K562 (cell line): Measurements from ENCODE around the gene DEFB131A. TPM values are rescaled to one million over a fixed set of nuclear protein-coding genes. Genes with fewer than 3 reads are reported as not detected.
"Not testable (repeated sequence)": the region's sequence is repeated elsewhere in the genome, so short reads cannot be mapped to it uniquely, and the experiment has no call there.

Experiments
- ATAC-seq: fragments of 200-7000 bp; cut with Tn5 transposase; 3 replicates; pipeline ENCODE4 v1.9.1; 2020; ENCODE audit warnings: moderate library complexity
- BruUV-seq: library from RNA; stranded (reverse); fragments of 400-500 nt; replicated peaks from 2 replicates; lab custom pipeline; 2021; lab: Mats Ljungman, UMichigan
- CTCF ChIA-PET: fragments of 300-600 bp; formaldehyde crosslinking; extraction: SDS; loops from one replicate; lab custom pipeline; 2021; ENCODE audit warnings: low intra/inter-chr PET ratio; lab: Yijun Ruan, JAX
- POLR2A ChIA-PET: fragments of 300-600, 350-650 bp; sonication (Branson Sonifier 250); formaldehyde crosslinking; extraction: SDS; loops from one replicate; lab custom pipeline; 2021; ENCODE audit warnings: antibody characterized with exemption, inconsistent platforms; lab: Yijun Ruan, JAX
- DNase-seq, 4 experiments: peaks; one replicate each; pipeline versions ENCODE4 v3.0.0 to v3.0.0-alpha.2; 2011 to 2018; ENCODE audit warnings: low spot score in 3 of 4, mixed read lengths in 3 of 4; ENCODE audit errors: extremely low read depth in 1 of 4
- FAIRE-seq: peaks from 2 replicates; lab custom pipeline; 2011; peaks lifted over from hg19 to GRCh38; lab: Jason Lieb, UNC
- H2AFZ ChIP-seq: 2 replicates; pipeline ENCODE4 v1.6.0; 2011; ENCODE audit warnings: low read depth, low read length, control low read depth, inconsistent platforms
- H3K27ac ChIP-seq: fragments of 200-600 bp; 3 replicates; pipeline ENCODE4 v1.8.0; 2011; ENCODE audit warnings: low read depth, mild to moderate bottlenecking, control low read depth, inconsistent platforms, low read length, moderate library complexity, mixed read lengths; ENCODE audit errors: extremely low read depth
- H3K27me3 ChIP-seq, 2 experiments: fragments of 300-600 bp in 1 of 2; 2 replicates in 1 of 2; 3 replicates in 1 of 2; pipeline versions ENCODE4 v1.6.0 to v1.8.0; 2011; ENCODE audit warnings: inconsistent platforms in 2 of 2, low read length in 2 of 2, mild to moderate bottlenecking in 1 of 2, mixed read lengths in 1 of 2, moderate library complexity in 1 of 2; ENCODE audit not compliant: control insufficient read depth in 2 of 2, insufficient read depth in 2 of 2
- H3K36me3 ChIP-seq: fragments of 300-600 bp; 3 replicates; pipeline ENCODE4 v1.8.0; 2011; ENCODE audit warnings: mild to moderate bottlenecking, low read length, inconsistent platforms; ENCODE audit not compliant: control insufficient read depth, insufficient read depth
- H3K4me1 ChIP-seq, 2 experiments: fragments of 200-600 bp in 1 of 2; replicated peaks in 1 of 2; 2 replicates in 1 of 2; 3 replicates in 1 of 2; pipeline versions ENCODE4 v1.5.1 to v1.8.0; 2011; ENCODE audit warnings: inconsistent platforms in 2 of 2, low read length in 2 of 2, mild to moderate bottlenecking in 1 of 2, mixed read lengths in 1 of 2, moderate library complexity in 1 of 2; ENCODE audit not compliant: control insufficient read depth in 2 of 2, insufficient read depth in 2 of 2
- H3K4me2 ChIP-seq: 2 replicates; pipeline ENCODE4 v1.6.1; 2011; ENCODE audit warnings: low read length, control low read depth, inconsistent platforms, mixed read lengths; ENCODE audit not compliant: insufficient read depth
- H3K4me3 ChIP-seq: fragments of 200-600 bp; sonication (generic), shearing (Covaris generic); 2 replicates; pipeline ENCODE4 v1.5.1; 2016; ENCODE audit warnings: control low read depth, inconsistent platforms
- H3K79me2 ChIP-seq: fragments of 200-600 bp; 3 replicates; pipeline ENCODE4 v1.8.0; 2011; ENCODE audit warnings: low read length, inconsistent platforms; ENCODE audit not compliant: control insufficient read depth, insufficient read depth
- H3K9ac ChIP-seq, 2 experiments: 2 replicates each; pipeline versions ENCODE4 v1.6.0 to v1.6.1; 2011; ENCODE audit warnings: low read depth in 2 of 2, low read length in 2 of 2, control low read depth in 1 of 2, inconsistent platforms in 1 of 2, mild to moderate bottlenecking in 1 of 2, mixed read lengths in 1 of 2; ENCODE audit not compliant: insufficient read depth in 1 of 2
- H3K9me1 ChIP-seq: one replicate; pipeline ENCODE4 v1.6.0; 2011; ENCODE audit warnings: inconsistent platforms, mild to moderate bottlenecking, low read length, moderate library complexity; ENCODE audit not compliant: control insufficient read depth, insufficient read depth
- H3K9me3 ChIP-seq: replicated peaks from 2 replicates; pipeline ENCODE4 v1.5.1; 2011; ENCODE audit warnings: low read depth, low read length, inconsistent platforms; ENCODE audit not compliant: control insufficient read depth, insufficient read depth
- H4K20me1 ChIP-seq: replicated peaks from 2 replicates; pipeline ENCODE4 v1.6.1; 2011; ENCODE audit warnings: low read length, inconsistent platforms, mixed read lengths; ENCODE audit not compliant: control insufficient read depth, insufficient read depth
- WGBS: fragments of 100-300 bp; shearing (Covaris generic); methylation state at CpG from one replicate; pipeline ENCODE4 v1.1.6; 2016; ENCODE audit warnings: low coverage, mixed read lengths; ENCODE audit not compliant: insufficient coverage; ENCODE audit errors: missing lambda C conversion rate; 5-methylcytosine and 5-hydroxymethylcytosine counted together
- in situ Hi-C: fragments of 300-500 bp; cut with MboI; formaldehyde crosslinking; loops from 4 replicates; pipeline ENCODE4 v1.15.0; 2018; ENCODE audit warnings: inconsistent platforms, mixed read lengths
- intact Hi-C: fragments of 100-400 bp; cut with micrococcal nuclease; formaldehyde crosslinking; loops from 2 replicates; pipeline ENCODE4 v1.14.2; 2022
- polyA plus RNA-seq, 8 experiments: library from polyadenylated mRNA; depleted of rRNA in 4 of 8; stranded (reverse) in 5 of 8; unstranded in 3 of 8; fragments of >200 nt; fragmentation: Nextera tagmentation in 2 of 8; fragmentation: Illumina TruSeq in 1 of 8; extraction: Ambion mirVana in 2 of 8; extraction: Trizol in 1 of 8; gene quantifications; 2 replicates each; pipeline versions ENCODE4 v1.2.1 to v1.2.3, GENCODE V29; 2011 to 2014; ENCODE audit warnings: inconsistent platforms in 1 of 8, missing spikeins in 1 of 8
- total RNA-seq, 7 experiments: library from RNA; depleted of rRNA in 6 of 7; stranded (reverse); fragments of >200 nt in 6 of 7; fragmentation: Illumina TruSeq in 2 of 7; extraction: Trizol in 2 of 7; gene quantifications; 2 replicates each; pipeline versions ENCODE4 v1.2.1 to v1.2.3, GENCODE V29; 2011 to 2021; ENCODE audit warnings: low replicate concordance in 1 of 7

DEFB131A gene
- total and polyA plus RNA-seq, 9 of the 15 experiments (the other 6 are each of a cell fraction or from before 2014, with no cell fraction given) = not detected

GRCh38 chr4:9482871-9483270 is 38.7 kb downstream of the DEFB131A start:
- H3K9me1 ChIP-seq, H3K27me3 ChIP-seq, H3K4me2 ChIP-seq, BruUV-seq, CTCF ChIA-PET, H3K27ac ChIP-seq, ATAC-seq, POLR2A ChIA-PET, H3K9me3 ChIP-seq, H3K4me1 ChIP-seq, H4K20me1 ChIP-seq, in situ Hi-C loops, H3K36me3 ChIP-seq, intact Hi-C loops, H2AFZ ChIP-seq, DNase-seq, H3K79me2 ChIP-seq, H3K9ac ChIP-seq, H3K4me3 ChIP-seq, FAIRE-seq: not testable (repeated sequence)
- 1% methylated on average over 8 of the region's 11 CpGs for WGBS

GRCh38 chr4:9483682-9484081 is 39.5 kb downstream of the DEFB131A start:
- H3K9ac ChIP-seq, intact Hi-C loops, H3K27me3 ChIP-seq, POLR2A ChIA-PET, H2AFZ ChIP-seq, CTCF ChIA-PET, H3K4me2 ChIP-seq, in situ Hi-C loops, FAIRE-seq, H3K9me3 ChIP-seq, DNase-seq, H3K4me1 ChIP-seq, ATAC-seq, H3K9me1 ChIP-seq, H3K27ac ChIP-seq, H3K4me3 ChIP-seq, H3K79me2 ChIP-seq, H3K36me3 ChIP-seq, H4K20me1 ChIP-seq, BruUV-seq: not testable (repeated sequence)
- WGBS = 0% methylated on average over 10 of the region's 10 CpGs

GRCh38 chr4:9486880-9487279 is 42.7 kb downstream of the DEFB131A start:
- H3K79me2 ChIP-seq = not testable (repeated sequence)

DNA sequence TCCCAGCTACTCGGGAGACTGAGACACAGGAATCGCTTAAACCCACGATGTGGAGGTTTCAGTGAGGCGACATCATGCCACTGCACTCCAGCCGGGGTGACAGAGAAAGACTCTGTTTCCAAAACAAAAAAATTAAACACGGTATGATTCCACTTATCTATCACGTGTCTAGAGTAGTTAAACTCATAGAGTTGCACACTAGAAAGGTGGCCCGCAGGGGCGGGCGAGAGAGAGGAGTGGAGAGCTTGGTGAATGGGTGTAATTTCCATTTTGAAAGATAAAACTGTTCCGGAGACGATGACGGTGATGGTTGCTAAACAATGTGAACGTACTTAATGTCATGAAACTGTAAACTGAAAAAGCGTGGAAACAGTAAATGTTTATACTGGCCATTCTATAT is 44.6 kb downstream of the DEFB131A start:
- intact Hi-C loops, DNase-seq: not testable (repeated sequence)

More at GRCh38 chr4:9486880-9487279, 42.7 kb downstream of the DEFB131A start:
- H2AFZ ChIP-seq, H3K27me3 ChIP-seq, H4K20me1 ChIP-seq, in situ Hi-C loops, DNase-seq, H3K4me2 ChIP-seq, H3K4me3 ChIP-seq, H3K9me3 ChIP-seq, intact Hi-C loops, CTCF ChIA-PET, FAIRE-seq, H3K4me1 ChIP-seq, H3K36me3 ChIP-seq, BruUV-seq, H3K9ac ChIP-seq, POLR2A ChIA-PET, H3K9me1 ChIP-seq, H3K27ac ChIP-seq, ATAC-seq: not testable (repeated sequence)
- 1% methylated on average over 11 of the region's 11 CpGs for WGBS

More for the DNA sequence above, 44.6 kb downstream of the DEFB131A start:
- BruUV-seq, H3K27me3 ChIP-seq, H3K27ac ChIP-seq, H2AFZ ChIP-seq, H3K79me2 ChIP-seq, H3K36me3 ChIP-seq, H4K20me1 ChIP-seq, FAIRE-seq, CTCF ChIA-PET, H3K4me3 ChIP-seq, in situ Hi-C loops, POLR2A ChIA-PET, H3K4me2 ChIP-seq, H3K9me3 ChIP-seq, ATAC-seq, H3K4me1 ChIP-seq, H3K9me1 ChIP-seq, H3K9ac ChIP-seq: not testable (repeated sequence)
- WGBS = 1% methylated on average over 14 of the region's 15 CpGs
